CD14-positive monocyte (primary cell): ENCODE measurements around the gene IFTAP. TPM values are rescaled to one million over a fixed set of nuclear protein-coding genes. Genes with fewer than 3 reads are reported as not detected.

Source experiments
- DNase-seq, 3 donors: peaks; one replicate each; pipeline ENCODE4 v3.0.0-alpha.2; 2011 to 2022
- H2AFZ ChIP-seq: 2 replicates; pipeline ENCODE4 v1.6.0; 2012; ENCODE audit warnings: mild to moderate bottlenecking, low read depth, low read length, inconsistent platforms; ENCODE audit not compliant: insufficient read depth, poor library complexity, severe bottlenecking
- H3K27ac ChIP-seq, 2 donors: 1 replicate in 1 of 2; 2 replicates in 1 of 2; pipeline ENCODE4 v1.5.1; 2012 to 2013; ENCODE audit warnings: low read length in 2 of 2, control low read depth in 1 of 2, inconsistent platforms in 1 of 2, low read depth in 1 of 2, mild to moderate bottlenecking in 1 of 2
- H3K27me3 ChIP-seq, 2 donors: one replicate each; pipeline versions ENCODE4 v1.6.0 to v1.6.1; 2011 to 2013; ENCODE audit warnings: low read length in 2 of 2; ENCODE audit not compliant: control insufficient read depth in 2 of 2, insufficient read depth in 2 of 2
- H3K36me3 ChIP-seq, 2 donors: replicated peaks in 1 of 2; 1 replicate in 1 of 2; 2 replicates in 1 of 2; pipeline versions ENCODE4 v1.5.1 to v1.6.1; 2012 to 2013; ENCODE audit warnings: low read length in 2 of 2, control low read depth in 1 of 2, inconsistent platforms in 1 of 2, mild to moderate bottlenecking in 1 of 2; ENCODE audit not compliant: insufficient read depth in 2 of 2, control insufficient read depth in 1 of 2
- H3K4me1 ChIP-seq, 2 donors: 1 replicate in 1 of 2; 2 replicates in 1 of 2; pipeline versions ENCODE4 v1.5.1 to v1.6.1; 2012 to 2013; ENCODE audit warnings: low read length in 2 of 2, control low read depth in 1 of 2, inconsistent platforms in 1 of 2, mild to moderate bottlenecking in 1 of 2, moderate library complexity in 1 of 2; ENCODE audit not compliant: insufficient read depth in 2 of 2, control insufficient read depth in 1 of 2
- H3K4me2 ChIP-seq: replicated peaks from 2 replicates; pipeline ENCODE3; 2012; ENCODE audit warnings: low read length, moderate library complexity, mild to moderate bottlenecking; ENCODE audit not compliant: poor library complexity, severe bottlenecking; ENCODE audit errors: extremely low read depth
- H3K4me3 ChIP-seq, 3 experiments: fragments of 200-600 bp in 1 of 3; sonication (generic) in 1 of 3; replicated peaks in 1 of 3; 1 replicate in 2 of 3; 2 replicates in 1 of 3; pipeline ENCODE4 v1.5.1; 2011 to 2013; ENCODE audit warnings: low read length in 3 of 3, mild to moderate bottlenecking in 3 of 3, control low read depth in 2 of 3, low read depth in 2 of 3, inconsistent platforms in 1 of 3, moderate library complexity in 1 of 3
- H3K79me2 ChIP-seq: 2 replicates; pipeline ENCODE4 v1.6.0; 2012; ENCODE audit warnings: mild to moderate bottlenecking, control low read depth, inconsistent platforms, low read length, moderate library complexity; ENCODE audit not compliant: insufficient read depth
- H3K9ac ChIP-seq: 2 replicates; pipeline ENCODE4 v1.6.0; 2017; ENCODE audit warnings: low read length, mild to moderate bottlenecking; ENCODE audit not compliant: insufficient read depth, poor library complexity, severe bottlenecking
- H3K9me3 ChIP-seq, 2 donors: replicated peaks in 1 of 2; 1 replicate in 1 of 2; 2 replicates in 1 of 2; pipeline versions ENCODE4 v1.5.1 to v1.6.1; 2012 to 2013; ENCODE audit warnings: low read length in 2 of 2, control low read depth in 1 of 2; ENCODE audit not compliant: control insufficient read depth in 1 of 2, insufficient read depth in 1 of 2
- H4K20me1 ChIP-seq: 2 replicates; pipeline ENCODE4 v1.6.0; 2012; ENCODE audit warnings: mild to moderate bottlenecking, low read length, control low read depth, moderate library complexity; ENCODE audit not compliant: insufficient read depth
- H3K27ac Mint-ChIP-seq, 7 donors: one replicate each; pipeline ENCODE4 v1.8.0; 2020; ENCODE audit warnings: mild to moderate bottlenecking in 7 of 7, mixed read lengths in 7 of 7, moderate library complexity in 6 of 7, inconsistent platforms in 2 of 7
- H3K27me3 Mint-ChIP-seq, 3 donors: one replicate each; pipeline ENCODE4 v1.8.0; 2021 to 2022; ENCODE audit warnings: low read depth in 3 of 3, mild to moderate bottlenecking in 3 of 3, mixed read lengths in 3 of 3, moderate library complexity in 3 of 3, inconsistent platforms in 1 of 3
- H3K36me3 Mint-ChIP-seq, 2 donors: one replicate each; pipeline ENCODE4 v1.8.0; 2020; ENCODE audit warnings: mixed read lengths in 2 of 2, inconsistent platforms in 1 of 2, mild to moderate bottlenecking in 1 of 2
- H3K4me1 Mint-ChIP-seq: one replicate; pipeline ENCODE4 v1.8.0; 2020; ENCODE audit warnings: mild to moderate bottlenecking, mixed read lengths
- H3K4me3 Mint-ChIP-seq, 2 donors: one replicate each; pipeline ENCODE4 v1.8.0; 2020; ENCODE audit warnings: mild to moderate bottlenecking in 2 of 2, mixed read lengths in 2 of 2, moderate library complexity in 1 of 2
- H3K9me3 Mint-ChIP-seq, 7 donors: one replicate each; pipeline ENCODE4 v1.8.0; 2020 to 2022; ENCODE audit warnings: mixed read lengths in 7 of 7, mild to moderate bottlenecking in 6 of 7, moderate library complexity in 6 of 7, inconsistent platforms in 2 of 7
- WGBS: methylation state at CpG from one replicate; pipeline ENCODE4 v1.1.5; 2013; ENCODE audit warnings: missing lambda C conversion rate; ENCODE audit not compliant: insufficient coverage; 5-methylcytosine and 5-hydroxymethylcytosine counted together
- intact Hi-C, 2 donors: fragments of 100-400 bp; cut with micrococcal nuclease; formaldehyde crosslinking; loops; one replicate each; pipeline versions ENCODE4 v1.15.0 to v1.15.1; 2023
- polyA plus RNA-seq, 3 donors: library from polyadenylated mRNA; depleted of rRNA in 1 of 3; unstranded in 2 of 3; stranded (reverse) in 1 of 3; fragments of 300-500 nt in 2 of 3; fragments of >200 nt in 1 of 3; fragmentation: Illumina TruSeq in 2 of 3; gene quantifications; 1 replicate in 2 of 3; 2 replicates in 1 of 3; pipeline ENCODE4 v1.2.3, GENCODE V29; 2012 to 2021
- TF ChIP-seq, protein P1 (sequence below): fragments of 200-600 bp; IDR thresholded peaks from one replicate; pipeline ENCODE4 v1.8.0; 2022; ENCODE audit warnings: antibody characterized with exemption, mild to moderate bottlenecking

Gene IFTAP
- polyA plus RNA-seq, 3 donors: 5.0 to 18.7 (median 13.9) TPM

DNA sequence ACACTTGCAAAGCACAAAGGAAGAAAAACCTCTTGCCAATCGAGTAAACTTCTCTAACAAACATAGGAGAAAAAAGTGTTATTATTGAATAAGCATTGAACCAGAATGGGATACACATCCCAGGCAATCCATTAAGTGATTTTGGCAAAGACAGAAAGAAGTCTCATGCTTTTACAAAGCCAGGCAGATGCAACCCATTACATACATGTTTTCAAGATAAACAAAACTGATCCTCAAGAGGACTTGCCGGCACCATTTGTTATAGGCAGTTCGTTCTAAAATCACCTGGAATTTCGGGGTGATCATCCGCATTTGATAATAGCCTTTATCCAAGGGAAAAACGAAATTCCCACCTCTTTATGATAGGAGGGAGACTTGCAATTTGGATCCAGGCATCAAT, 101.3 kb downstream of the IFTAP start:
- Histone ChIP-seq H3K4me3 (no peak overlapping the region), H3K27me3 (no peaks in the 10 kb centered on the region), H4K20me1 (no peaks in the 10 kb centered on the region), H3K36me3 (no peaks in the 10 kb centered on the region), H3K4me1 (no peaks in the 10 kb centered on the region), H3K79me2 (no peaks in the 10 kb centered on the region), H3K9ac (no peak overlapping the region), H3K4me2 (no peak overlapping the region), H3K9me3 (no peaks in the 10 kb centered on the region), H2AFZ (no peak overlapping the region), H3K27ac (no peak overlapping the region)
- no peaks in the 10 kb centered on the region for H3K9me3 Mint-ChIP-seq
- TF ChIP-seq, protein P1, sequence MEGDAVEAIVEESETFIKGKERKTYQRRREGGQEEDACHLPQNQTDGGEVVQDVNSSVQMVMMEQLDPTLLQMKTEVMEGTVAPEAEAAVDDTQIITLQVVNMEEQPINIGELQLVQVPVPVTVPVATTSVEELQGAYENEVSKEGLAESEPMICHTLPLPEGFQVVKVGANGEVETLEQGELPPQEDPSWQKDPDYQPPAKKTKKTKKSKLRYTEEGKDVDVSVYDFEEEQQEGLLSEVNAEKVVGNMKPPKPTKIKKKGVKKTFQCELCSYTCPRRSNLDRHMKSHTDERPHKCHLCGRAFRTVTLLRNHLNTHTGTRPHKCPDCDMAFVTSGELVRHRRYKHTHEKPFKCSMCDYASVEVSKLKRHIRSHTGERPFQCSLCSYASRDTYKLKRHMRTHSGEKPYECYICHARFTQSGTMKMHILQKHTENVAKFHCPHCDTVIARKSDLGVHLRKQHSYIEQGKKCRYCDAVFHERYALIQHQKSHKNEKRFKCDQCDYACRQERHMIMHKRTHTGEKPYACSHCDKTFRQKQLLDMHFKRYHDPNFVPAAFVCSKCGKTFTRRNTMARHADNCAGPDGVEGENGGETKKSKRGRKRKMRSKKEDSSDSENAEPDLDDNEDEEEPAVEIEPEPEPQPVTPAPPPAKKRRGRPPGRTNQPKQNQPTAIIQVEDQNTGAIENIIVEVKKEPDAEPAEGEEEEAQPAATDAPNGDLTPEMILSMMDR: no peak
- no peak for DNase-seq
- no peaks in the 10 kb centered on the region for H3K4me1 Mint-ChIP-seq
- no peaks in the 10 kb centered on the region for H3K36me3 Mint-ChIP-seq
- intact Hi-C loops: no loop called here
- H3K27me3 Mint-ChIP-seq: peaks cover 0 to 1% (median 0%) of the 10 kb centered on the region in 3 donors
- WGBS: no CpG with 5 or more reads among the region's 6 CpGs
- no peak overlapping the region for H3K27ac Mint-ChIP-seq
- H3K4me3 Mint-ChIP-seq: no peak overlapping the region

DNA sequence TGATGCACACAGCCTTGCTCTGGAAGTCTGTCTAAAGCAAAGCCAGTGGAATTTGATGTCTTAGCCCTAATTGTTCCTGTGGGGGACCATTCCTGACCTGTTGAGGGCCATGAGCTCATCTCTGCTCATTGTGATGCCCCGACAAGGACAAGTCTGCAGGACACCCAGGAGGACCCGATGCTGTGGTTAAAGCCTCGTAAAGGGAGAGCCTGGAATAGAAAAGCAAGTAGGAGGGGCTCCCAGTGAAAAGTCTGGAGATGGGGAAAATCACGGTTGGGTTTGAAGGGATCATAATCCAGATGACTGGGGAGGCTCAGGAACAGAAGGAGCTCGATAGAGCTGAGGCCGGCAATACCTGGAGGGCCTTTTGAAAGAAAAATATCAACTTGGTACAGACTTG, 102.2 kb downstream of the IFTAP start:
- intact Hi-C loops: no loop called here
- no peak for DNase-seq
- no peak overlapping the region for H3K4me2 ChIP-seq
- no peaks in the 10 kb centered on the region for H3K36me3 ChIP-seq
- Mint-ChIP-seq H3K4me1 (no peaks in the 10 kb centered on the region), H3K9me3 (no peaks in the 10 kb centered on the region), H3K27me3 (peaks cover 0 to 1% (median 0%) of the 10 kb centered on the region in 3 donors), H3K4me3 (no peak overlapping the region), H3K36me3 (no peaks in the 10 kb centered on the region), H3K27ac (no peak overlapping the region)
- 97% methylated on average over 6 of the region's 6 CpGs for WGBS
- no peaks in the 10 kb centered on the region for H4K20me1 ChIP-seq
- no peak overlapping the region for H3K27ac ChIP-seq
- no peak overlapping the region for H3K9ac ChIP-seq
- no peaks in the 10 kb centered on the region for H3K27me3 ChIP-seq
- no peak overlapping the region for H3K4me3 ChIP-seq
- H3K79me2 ChIP-seq: no peaks in the 10 kb centered on the region
- TF ChIP-seq, protein P1: no peak
- no peaks in the 10 kb centered on the region for H3K9me3 ChIP-seq
- H2AFZ ChIP-seq: no peak overlapping the region
- no peaks in the 10 kb centered on the region for H3K4me1 ChIP-seq
